Measurements from ENCODE around the gene ARHGEF25. TPM values are rescaled to one million over a fixed set of nuclear protein-coding genes. Genes with fewer than 3 reads are reported as not detected.

The ARHGEF25 gene
- total RNA-seq, 4 donors from 2014 or later: 31.2 to 91.2 (median 48.8) TPM

GRCh38 chr12:57577981-57578758 is 33.1 kb upstream of the ARHGEF25 start:
- Histone ChIP-seq H3K4me3 (no peak overlapping the region), H3K27ac (no peak overlapping the region), H3K9me3 (no peaks in the 10 kb centered on the region), H3K4me1 (no peaks in the 10 kb centered on the region), H3K36me3 (no peaks in the 10 kb centered on the region), H3K27me3 (no peaks in the 10 kb centered on the region)
- DNase-seq (ENCODE audit: low spot score in 2 of 2): no peak
- TF ChIP-seq POLR2A (IDR thresholded peaks at IDR 0.05) (no peak), EP300 (IDR thresholded peaks at IDR 0.05) (no peak), CTCF (IDR thresholded peaks at IDR 0.05) (no peak)
- WGBS, 2 donors: 80 to 86% methylated on average over 12 of the region's 12 CpGs

- 84 to 86% methylated on average over 2 of the region's 2 CpGs for WGBS, 2 donors
- no peaks in the 10 kb centered on the region for H3K4me1 ChIP-seq
- DNase-seq (ENCODE audit: low spot score in 2 of 2): no peak
These were observed 32.2 kb upstream of the ARHGEF25 start for GRCh38 chr12:57579011-57579410.

GRCh38 chr12:57579677-57580465 is 31.4 kb upstream of the ARHGEF25 start:
- Histone ChIP-seq H3K9me3 (no peaks in the 10 kb centered on the region), H3K36me3 (no peaks in the 10 kb centered on the region), H3K4me1 (no peaks in the 10 kb centered on the region), H3K27me3 (no peaks in the 10 kb centered on the region), H3K27ac (no peak overlapping the region), H3K4me3 (no peak overlapping the region)
- 81 to 86% methylated on average over 8 of the region's 8 CpGs for WGBS, 2 donors
- no peak for TF ChIP-seq POLR2A (IDR thresholded peaks at IDR 0.05)
- TF ChIP-seq CTCF (IDR thresholded peaks at IDR 0.05): no peak
- TF ChIP-seq EP300 (IDR thresholded peaks at IDR 0.05): no peak
- no peak for DNase-seq (ENCODE audit: low spot score in 2 of 2)

More at GRCh38 chr12:57579011-57579410, 32.2 kb upstream of the ARHGEF25 start:
- H3K27me3 ChIP-seq: no peaks in the 10 kb centered on the region
- no peaks in the 10 kb centered on the region for H3K9me3 ChIP-seq
- H3K27ac ChIP-seq: no peak overlapping the region
- no peaks in the 10 kb centered on the region for H3K36me3 ChIP-seq
- H3K4me3 ChIP-seq: no peak overlapping the region
- TF ChIP-seq EP300 (IDR thresholded peaks at IDR 0.05) (no peak), POLR2A (IDR thresholded peaks at IDR 0.05) (no peak), CTCF (IDR thresholded peaks at IDR 0.05) (no peak)

- Histone ChIP-seq H3K9me3 (no peaks in the 10 kb centered on the region), H3K36me3 (no peaks in the 10 kb centered on the region), H3K4me1 (no peaks in the 10 kb centered on the region), H3K27me3 (no peaks in the 10 kb centered on the region), H3K4me3 (no peak overlapping the region), H3K27ac (no peak overlapping the region)
- no peak for DNase-seq (ENCODE audit: low spot score in 2 of 2)
- no peak for TF ChIP-seq EP300 (IDR thresholded peaks at IDR 0.05)
- no peak for TF ChIP-seq POLR2A (IDR thresholded peaks at IDR 0.05)
- TF ChIP-seq CTCF (IDR thresholded peaks at IDR 0.05): no peak
- 79 to 80% methylated on average over 4 of the region's 4 CpGs for WGBS, 2 donors
These were observed 30.8 kb upstream of the ARHGEF25 start for GRCh38 chr12:57580466-57580795.

- Histone ChIP-seq H3K9me3 (no peaks in the 10 kb centered on the region), H3K27ac (no peak overlapping the region)
These were observed 29.4 kb upstream of the ARHGEF25 start for GRCh38 chr12:57581802-57582201.

More at GRCh38 chr12:57581802-57582201, 29.4 kb upstream of the ARHGEF25 start:
- TF ChIP-seq EP300 (IDR thresholded peaks at IDR 0.05) (no peak), POLR2A (IDR thresholded peaks at IDR 0.05) (no peak), CTCF (IDR thresholded peaks at IDR 0.05) (no peak)
- no peaks in the 10 kb centered on the region for H3K36me3 ChIP-seq
- H3K4me3 ChIP-seq: no peak overlapping the region
- no peaks in the 10 kb centered on the region for H3K4me1 ChIP-seq
- WGBS, 2 donors: 85 to 88% methylated on average over 1 of the region's 1 CpG
- DNase-seq (ENCODE audit: low spot score in 2 of 2): no peak
- no peaks in the 10 kb centered on the region for H3K27me3 ChIP-seq
